Lower leg skin (tissue), 4 donors: ENCODE measurements around the gene IL4. TPM values are rescaled to one million over a fixed set of nuclear protein-coding genes. Genes with fewer than 3 reads are reported as not detected.

Experiments
- DNase-seq, 2 donors: peaks; one replicate each; pipeline ENCODE4 v3.0.0-alpha.2; 2019; ENCODE audit warnings: low spot score in 2 of 2
- H3K4me3 ChIP-seq: fragments of 200-600 bp; sonication (generic); 2 replicates; pipeline ENCODE4 v1.5.1; 2017; ENCODE audit warnings: mild to moderate bottlenecking, low read depth; ENCODE audit not compliant: poor library complexity, severe bottlenecking
- CTCF ChIP-seq, 3 donors: fragments of 450-650 bp; IDR thresholded peaks; one replicate each; pipeline ENCODE4 v1.5.1; 2016; ENCODE audit warnings: antibody characterized with exemption in 3 of 3, mild to moderate bottlenecking in 3 of 3, moderate library complexity in 2 of 3
- POLR2A ChIP-seq, 2 donors: fragments of 450-650 bp; IDR thresholded peaks; one replicate each; pipeline ENCODE4 v1.6.1; 2016 to 2017; ENCODE audit warnings: antibody characterized with exemption in 2 of 2, mild to moderate bottlenecking in 1 of 2, moderate library complexity in 1 of 2
- WGBS, 2 donors: methylation state at CpG; one replicate each; pipeline ENCODE4 v1.1.5; 2018; 5-methylcytosine and 5-hydroxymethylcytosine counted together
- intact Hi-C: fragments of 100-400 bp; cut with DNase I; formaldehyde crosslinking; loops from one replicate; pipeline ENCODE4 v1.15.0; 2023; ENCODE audit warnings: low total_unique reads
- total RNA-seq, 4 donors: library from RNA; depleted of rRNA; stranded (reverse); fragments of >200 nt; gene quantifications; one replicate each; pipeline ENCODE4 v1.1.0, GENCODE V29; 2016

IL4 gene
- total RNA-seq, 4 donors from 2014 or later, result not detected

GRCh38 chr5:132637241-132637640 lies 36.5 kb upstream of the IL4 start:
- intact Hi-C loops, result no loop called here
- no peak for DNase-seq
- no peak overlapping the region for H3K4me3 ChIP-seq
- no peak for TF ChIP-seq CTCF (IDR thresholded peaks at IDR 0.05)
- TF ChIP-seq POLR2A (IDR thresholded peaks at IDR 0.05), result no peak
- 93 to 97% methylated on average over 4 of the region's 4 CpGs for WGBS, 2 donors

- TF ChIP-seq POLR2A (IDR thresholded peaks at IDR 0.05), result no peak
- TF ChIP-seq CTCF (IDR thresholded peaks at IDR 0.05), result no peak
- 84 to 89% methylated on average over 2 of the region's 2 CpGs for WGBS, 2 donors
- no peak overlapping the region for H3K4me3 ChIP-seq
- intact Hi-C loops, result no loop called here
- no peak for DNase-seq
Measured at GRCh38 chr5:132639706-132640130, 34.1 kb upstream of the IL4 start.

GRCh38 chr5:132640613-132641012 lies 33.2 kb upstream of the IL4 start:
- no peak for DNase-seq
- no peak overlapping the region for H3K4me3 ChIP-seq
- 85 to 90% methylated on average over 4 of the region's 4 CpGs for WGBS, 2 donors
- no peak for TF ChIP-seq CTCF (IDR thresholded peaks at IDR 0.05)
- TF ChIP-seq POLR2A (IDR thresholded peaks at IDR 0.05), result no peak
- intact Hi-C loops, result no loop called here

GRCh38 chr5:132641241-132641723 lies 32.5 kb upstream of the IL4 start:
- WGBS, 2 donors, result 91 to 92% methylated on average over 3 of the region's 3 CpGs
- H3K4me3 ChIP-seq, result no peak overlapping the region
- intact Hi-C loops, result no loop called here
- no peak for TF ChIP-seq CTCF (IDR thresholded peaks at IDR 0.05)
- no peak for TF ChIP-seq POLR2A (IDR thresholded peaks at IDR 0.05)
- no peak for DNase-seq

- 98 to 99% methylated on average over 3 of the region's 3 CpGs for WGBS, 2 donors
- intact Hi-C loops, result no loop called here
Measured at GRCh38 chr5:132641841-132642240, 31.9 kb upstream of the IL4 start.

More at GRCh38 chr5:132641841-132642240, 31.9 kb upstream of the IL4 start:
- no peak overlapping the region for H3K4me3 ChIP-seq
- TF ChIP-seq CTCF (IDR thresholded peaks at IDR 0.05) (no peak), POLR2A (IDR thresholded peaks at IDR 0.05) (no peak)
- no peak for DNase-seq
